Central memory CD4-positive, alpha-beta T cell (primary cell): ENCODE data around the gene SCLY.
"Not testable (repeated sequence)": the region's sequence is repeated elsewhere in the genome, so short reads cannot be mapped to it uniquely, and the experiment has no call there.

Experiments
- DNase-seq: peaks from one replicate; pipeline ENCODE4 v3.0.0; 2022

SCLY gene

GRCh38 chr2:238042090-238042489, 18.7 kb upstream of the SCLY start:
- no peak for DNase-seq

GRCh38 chr2:238042849-238043584, 17.8 kb upstream of the SCLY start:
- no peak for DNase-seq

GRCh38 chr2:238043851-238044250, 16.9 kb upstream of the SCLY start:
- DNase-seq = no peak

- no peak for DNase-seq
These were observed 15.2 kb upstream of the SCLY start for GRCh38 chr2:238045575-238045974.

- no peak for DNase-seq
These were observed 14.0 kb upstream of the SCLY start for GRCh38 chr2:238046725-238047270.

DNA sequence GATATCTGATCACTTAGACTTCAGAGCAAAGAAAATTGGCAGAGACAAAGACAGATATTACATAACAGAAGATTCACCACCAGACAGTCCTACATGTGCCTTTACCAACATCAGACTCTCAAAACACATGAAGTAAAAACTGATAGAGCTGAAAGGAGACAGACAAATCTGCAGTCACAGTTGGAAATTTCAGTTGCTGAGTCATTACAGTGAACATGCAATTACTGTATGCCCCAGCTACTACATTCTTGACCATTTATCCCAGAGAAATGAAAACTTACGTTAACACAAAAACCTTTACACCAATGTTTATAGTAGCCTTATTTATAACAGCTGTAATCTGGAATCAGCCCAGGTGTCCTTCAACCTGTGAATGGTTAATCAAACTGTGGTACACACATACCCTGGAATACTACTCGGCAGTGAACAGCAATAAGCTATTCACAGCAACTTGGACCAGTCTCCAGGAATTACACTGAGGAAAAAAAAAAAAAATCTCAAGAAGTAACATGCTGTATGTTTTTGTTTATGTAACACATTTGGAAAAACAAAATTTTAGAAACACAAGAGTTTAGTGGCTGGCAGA, 7.5 kb upstream of the SCLY start:
- no peak for DNase-seq

DNA sequence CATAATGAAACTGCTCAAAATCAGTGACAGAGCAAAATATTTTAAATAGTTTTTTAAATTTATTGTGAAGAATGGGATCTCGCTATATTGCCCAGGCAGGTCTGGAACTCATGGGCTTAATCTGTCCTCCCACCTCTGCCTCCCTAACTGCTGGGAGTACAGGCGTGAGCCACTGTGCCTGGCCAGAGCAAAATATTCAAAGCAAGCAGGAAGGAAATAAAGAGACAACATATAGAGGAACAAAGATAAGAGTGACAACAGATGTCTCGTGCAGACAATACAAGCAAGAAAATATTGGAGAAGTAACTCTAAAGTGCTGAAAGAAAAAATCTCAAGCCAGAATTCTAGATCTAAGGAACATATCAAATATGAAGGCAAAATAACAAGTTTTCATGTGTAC, 5.0 kb upstream of the SCLY start:
- DNase-seq = no peak

DNA sequence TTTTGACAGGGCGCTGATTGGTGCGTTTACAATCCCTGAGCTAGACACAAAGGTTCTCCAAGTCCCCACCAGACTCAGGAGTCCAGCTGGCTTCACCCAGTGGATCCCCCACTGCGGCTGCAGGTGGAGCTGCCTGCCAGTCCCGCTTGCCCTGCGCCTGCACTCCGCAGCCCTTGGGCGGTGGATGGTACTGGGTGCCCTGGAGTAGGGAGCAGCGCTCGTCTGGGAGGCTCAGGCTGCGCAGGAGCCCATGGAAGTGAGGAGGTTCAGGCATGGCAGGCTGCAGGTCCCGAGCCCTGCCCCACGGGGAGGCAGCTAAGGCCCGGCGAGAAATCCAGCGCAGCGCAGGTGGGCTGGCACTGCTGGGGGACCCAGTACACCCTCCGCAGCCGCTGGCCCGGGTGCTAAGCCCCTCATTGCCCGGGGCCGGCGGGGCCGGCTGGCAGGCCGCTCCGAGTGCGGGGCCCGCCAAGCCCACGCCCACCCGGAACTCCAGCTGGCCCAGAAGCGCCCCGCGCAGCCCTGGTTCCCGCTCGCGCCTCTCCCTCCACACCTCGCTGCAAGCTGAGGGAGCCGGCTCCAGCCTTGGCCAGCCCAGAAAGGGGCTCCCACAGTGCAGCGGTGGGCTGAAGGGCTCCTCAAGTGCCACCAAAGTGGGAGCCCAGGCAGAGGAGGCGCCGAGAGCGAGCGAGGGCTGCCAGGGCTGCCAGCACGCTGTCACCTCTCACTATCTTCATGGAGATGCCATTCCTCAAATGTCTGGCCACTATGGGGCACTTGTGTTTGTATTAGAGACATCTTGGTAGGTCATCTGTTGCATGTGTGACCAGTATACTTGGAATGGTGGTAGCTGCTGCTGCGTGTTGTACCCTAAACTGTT, 2.9 kb upstream of the SCLY start:
- DNase-seq = not testable (repeated sequence)

DNA sequence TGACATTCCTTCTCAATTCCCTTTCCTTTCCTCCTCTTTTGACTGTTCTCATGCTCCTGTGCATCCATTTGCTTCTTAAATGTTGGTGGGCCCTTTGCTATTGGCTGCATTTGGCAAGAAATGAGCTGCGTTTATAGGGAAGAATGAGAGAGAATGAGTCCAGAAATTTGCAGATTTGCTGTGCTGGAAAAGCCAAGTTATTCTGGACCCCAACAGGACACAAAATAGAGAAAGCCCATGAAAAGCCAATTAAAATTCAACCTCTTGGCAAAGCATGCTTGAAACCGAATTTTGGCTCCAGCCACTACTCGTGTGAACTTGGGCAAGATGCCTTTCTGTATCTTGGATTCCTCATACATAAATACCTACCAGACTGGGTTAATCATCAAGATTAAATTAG, 1.3 kb upstream of the SCLY start:
- no peak for DNase-seq

GRCh38 chr2:238060096-238060541, 682 bp upstream of the SCLY start:
- no peak for DNase-seq

GRCh38 chr2:238061315-238062202, 758 bp downstream of the SCLY start:
- no peak for DNase-seq

- no peak for DNase-seq
These were observed 2.8 kb downstream of the SCLY start for GRCh38 chr2:238063414-238064189.

- no peak for DNase-seq
These were observed 3.6 kb downstream of the SCLY start for GRCh38 chr2:238064376-238064775.

- DNase-seq = no peak
These were observed 4.5 kb downstream of the SCLY start for GRCh38 chr2:238065071-238065846.

DNA sequence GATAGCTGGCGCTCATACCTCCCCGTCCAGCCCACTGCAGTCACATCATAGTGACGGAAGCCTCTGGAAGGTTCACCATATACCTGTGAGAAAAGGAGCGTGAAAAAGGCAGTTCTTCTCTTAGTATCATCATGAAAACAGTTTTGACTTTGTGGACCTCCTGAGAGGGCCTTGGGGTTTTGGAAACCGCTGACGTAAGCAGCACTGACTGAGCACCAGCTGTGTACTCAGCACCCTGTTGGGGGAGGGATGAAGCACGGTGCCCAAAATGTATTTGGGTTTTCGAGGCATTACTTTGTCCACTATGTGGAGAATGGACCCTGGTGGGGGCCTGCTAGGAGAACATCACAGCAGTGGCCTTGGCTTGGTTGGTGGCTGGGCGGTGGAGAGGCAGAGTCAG, 5.4 kb downstream of the SCLY start:
- no peak for DNase-seq

GRCh38 chr2:238066718-238067117, 5.9 kb downstream of the SCLY start:
- DNase-seq = not testable (repeated sequence)

DNA sequence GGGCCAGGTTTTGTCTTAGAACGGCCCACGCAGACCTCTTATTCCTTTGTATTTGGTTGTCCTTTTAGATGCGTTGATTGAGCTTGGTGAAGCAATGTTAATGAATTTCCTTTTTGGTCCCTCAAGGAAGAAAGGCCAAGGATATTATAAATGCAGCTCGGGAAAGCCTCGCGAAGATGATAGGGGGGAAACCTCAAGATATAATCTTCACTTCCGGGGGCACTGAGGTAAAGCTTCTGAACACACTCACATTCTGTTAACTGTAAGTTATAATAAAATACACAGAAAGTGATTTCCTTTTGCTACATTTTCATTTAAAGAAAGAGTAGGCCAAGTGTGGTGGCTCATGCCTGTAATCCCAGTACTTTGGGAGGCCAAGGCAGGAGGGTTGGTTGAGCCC, 7.1 kb downstream of the SCLY start:
- no peak for DNase-seq

- DNase-seq = peak; percentile 35
These were observed 8.4 kb downstream of the SCLY start for GRCh38 chr2:238069021-238069709.

GRCh38 chr2:238069877-238070276, 9.1 kb downstream of the SCLY start:
- no peak for DNase-seq

DNA sequence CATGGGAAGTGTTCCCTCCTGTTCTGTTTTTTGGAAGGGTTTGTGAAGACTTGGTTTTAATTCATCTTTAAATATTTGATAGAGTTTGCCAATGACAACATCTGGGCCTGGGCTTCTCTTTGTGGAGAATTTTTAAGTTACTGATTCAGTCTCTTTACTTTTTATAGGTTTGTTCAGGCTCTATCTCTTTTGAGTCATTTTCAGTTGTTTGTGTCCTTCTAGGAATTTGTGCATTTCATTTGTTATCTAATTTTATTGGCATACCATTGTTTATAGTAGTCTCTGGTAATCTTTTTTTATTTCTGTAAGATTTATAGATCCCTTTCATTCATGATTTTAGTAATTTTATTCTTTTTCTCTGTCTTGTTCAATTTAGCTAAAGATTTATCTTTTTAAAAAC, 14.6 kb downstream of the SCLY start:
- DNase-seq = no peak
